HG02588 (cell line): ENCODE data around the gene ZNF580.

Experiments used
- ATAC-seq: cut with Tn5 transposase; IDR thresholded peaks from one replicate; pipeline ENCODE4 v1.9.1; 2021; ENCODE audit warnings: mild to moderate bottlenecking, moderate library complexity; ENCODE audit not compliant: unreplicated experiment

The ZNF580 gene

GRCh38 chr19:55640577-55641425 is at the start of gene ZNF580:
Gene ZNF580 (plus strand): TSS chr19:55641002. CDS start chr19:55642509, 1,507 bp downstream.
- no peak for ATAC-seq

- no peak for ATAC-seq
Observed at GRCh38 chr19:55591555-55591954, 49.2 kb upstream of the ZNF580 start.

DNA sequence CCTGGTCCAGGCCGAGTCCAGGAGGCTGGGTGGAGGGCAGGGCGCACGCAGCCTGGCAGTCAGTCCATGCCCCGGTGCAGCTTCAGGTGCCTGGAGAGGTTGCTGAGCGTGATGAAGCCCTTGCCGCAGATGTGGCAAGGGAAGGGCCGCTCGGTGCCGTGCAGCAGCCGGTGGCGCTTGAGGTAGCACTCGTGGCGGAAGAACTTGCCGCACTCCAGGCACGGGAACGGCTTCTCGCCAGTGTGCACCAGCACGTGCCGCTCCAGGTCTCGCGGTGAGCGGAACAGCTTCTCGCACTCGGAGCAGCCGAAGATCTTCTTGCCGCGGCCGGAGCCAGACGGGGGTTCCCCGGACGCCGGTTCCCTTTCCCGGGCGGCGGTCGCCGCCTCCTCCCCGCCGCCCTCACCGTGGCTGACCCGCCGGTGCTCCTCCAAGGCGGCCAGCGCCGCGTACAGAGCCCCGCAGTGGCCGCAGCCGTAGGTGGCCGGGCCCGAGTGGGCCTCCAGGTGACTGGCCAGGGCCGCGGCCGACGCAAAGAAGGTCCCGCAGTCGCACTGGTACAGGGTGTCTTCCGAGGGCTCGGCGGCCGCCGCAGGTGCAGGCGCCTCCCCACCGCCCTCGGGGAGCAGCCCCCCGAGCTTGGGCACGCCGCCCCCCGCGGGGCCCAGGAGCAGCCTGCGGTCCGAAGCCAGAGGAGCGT is 48.3 kb upstream of the ZNF580 start:
- no peak for ATAC-seq

GRCh38 chr19:55593096-55593772 is 47.6 kb upstream of the ZNF580 start:
- no peak for ATAC-seq

- no peak for ATAC-seq
Observed at GRCh38 chr19:55594996-55595545, 45.7 kb upstream of the ZNF580 start.

DNA sequence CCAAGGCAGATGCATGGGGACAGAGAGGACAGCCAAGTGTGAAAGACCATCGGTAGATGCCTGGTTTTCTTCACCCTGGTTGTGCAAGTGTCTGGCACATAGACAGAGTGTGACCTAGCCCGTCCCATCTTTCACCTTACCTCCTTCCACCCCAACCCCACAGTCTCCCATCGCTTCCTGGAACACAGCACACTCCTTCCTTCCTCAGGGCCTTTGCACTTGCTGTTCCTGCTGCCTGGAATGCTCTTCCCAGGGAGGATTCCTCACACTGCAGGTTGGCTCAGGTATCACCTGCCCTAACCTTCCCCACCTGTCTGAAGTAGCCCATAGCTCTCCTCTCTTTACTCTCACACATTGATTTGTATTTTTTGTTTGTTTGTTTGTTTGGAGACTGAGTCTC is 44.5 kb upstream of the ZNF580 start:
- no peak for ATAC-seq

DNA sequence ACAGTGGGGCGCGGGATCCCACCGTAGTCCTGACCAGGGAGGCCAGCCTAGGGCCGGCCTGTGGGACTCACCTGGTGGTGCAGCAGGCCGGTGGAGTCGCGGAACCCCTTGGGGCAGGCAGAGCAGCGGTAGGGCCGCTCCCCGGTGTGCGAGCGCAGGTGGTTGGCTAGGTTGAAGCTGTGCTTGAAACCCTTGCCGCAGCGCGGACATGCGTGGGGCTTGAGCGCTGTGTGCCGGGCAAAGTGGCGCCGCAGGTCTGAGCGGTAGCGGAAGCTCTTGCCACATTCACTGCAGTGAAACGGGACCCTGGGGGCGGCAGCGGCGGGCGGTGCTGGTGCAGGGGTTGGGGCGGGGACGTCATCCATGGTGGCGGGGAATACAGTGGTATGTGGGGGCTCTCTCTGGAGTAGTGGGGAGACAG is 43.3 kb upstream of the ZNF580 start:
- ATAC-seq = no peak

GRCh38 chr19:55598034-55598433 is 42.8 kb upstream of the ZNF580 start:
- ATAC-seq = no peak

GRCh38 chr19:55598719-55599467 is 41.9 kb upstream of the ZNF580 start:
- peak; percentile 37 for ATAC-seq

- peak; percentile 46 for ATAC-seq
Observed at GRCh38 chr19:55599468-55599841, 41.3 kb upstream of the ZNF580 start, which contains the start of gene FIZ1. Gene FIZ1 (minus strand): TSS chr19:55599517. CDS start chr19:55597865, 1,652 bp downstream.

GRCh38 chr19:55599842-55600661 is 40.8 kb upstream of the ZNF580 start, which contains the start of gene ZNF524:
Gene ZNF524 (plus strand): TSS chr19:55600288. CDS start chr19:55602113, 1,825 bp downstream.
- ATAC-seq = peak; percentile 39

DNA sequence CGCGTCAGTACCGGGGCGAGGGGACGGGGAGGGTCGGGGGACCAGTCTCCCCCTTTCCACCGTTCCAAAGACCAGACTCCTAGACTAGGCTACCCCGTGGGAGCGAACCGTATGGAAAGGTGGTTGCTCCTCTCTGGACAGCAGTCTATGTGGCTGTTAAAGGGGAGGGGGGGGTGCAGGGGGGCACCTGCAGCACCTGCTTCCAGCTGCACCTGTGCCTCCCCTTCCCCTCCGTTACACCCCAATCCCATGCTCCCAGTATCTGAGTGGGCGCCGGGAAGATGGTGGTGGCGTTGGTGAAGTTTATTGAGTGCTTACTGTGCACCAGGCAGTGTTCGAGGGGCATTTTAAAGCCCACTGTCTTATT is 40.2 kb upstream of the ZNF580 start:
- ATAC-seq = no peak

- no peak for ATAC-seq
Observed at GRCh38 chr19:55601084-55601483, 39.7 kb upstream of the ZNF580 start.

DNA sequence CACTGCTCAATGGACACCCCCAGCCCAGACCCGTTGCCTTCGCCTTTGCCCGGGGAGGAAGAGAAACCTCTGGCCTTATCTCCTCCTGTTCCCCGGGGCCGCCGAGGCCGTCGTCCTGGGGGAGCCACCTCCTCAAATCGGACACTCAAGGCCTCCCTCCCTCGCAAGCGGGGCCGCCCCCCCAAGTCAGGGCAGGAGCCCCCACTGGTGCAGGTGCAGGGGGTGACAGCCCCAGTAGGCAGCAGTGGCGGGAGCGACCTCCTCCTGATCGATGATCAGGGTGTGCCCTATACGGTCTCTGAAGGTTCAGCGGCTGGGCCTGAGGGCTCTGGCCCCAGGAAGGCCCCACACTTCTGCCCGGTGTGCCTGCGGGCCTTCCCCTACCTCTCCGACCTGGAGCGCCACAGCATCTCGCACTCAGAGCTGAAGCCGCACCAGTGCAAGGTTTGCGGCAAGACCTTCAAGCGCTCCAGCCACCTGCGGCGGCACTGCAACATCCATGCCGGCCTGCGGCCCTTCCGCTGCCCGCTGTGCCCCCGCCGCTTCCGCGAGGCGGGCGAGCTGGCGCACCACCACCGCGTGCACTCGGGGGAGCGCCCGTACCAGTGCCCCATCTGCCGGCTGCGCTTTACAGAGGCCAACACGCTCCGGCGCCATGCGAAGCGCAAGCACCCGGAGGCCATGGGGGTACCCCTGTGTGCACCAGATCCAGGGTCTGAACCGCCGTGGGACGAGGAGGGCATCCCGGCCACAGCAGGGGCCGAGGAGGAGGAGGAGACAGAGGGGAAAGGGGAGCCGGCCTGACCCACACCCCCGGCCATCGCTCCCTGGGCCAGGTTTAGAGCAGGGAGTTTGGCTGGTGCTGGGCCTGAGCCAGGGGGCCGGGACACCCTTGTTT is 38.4 kb upstream of the ZNF580 start:
- no peak for ATAC-seq

DNA sequence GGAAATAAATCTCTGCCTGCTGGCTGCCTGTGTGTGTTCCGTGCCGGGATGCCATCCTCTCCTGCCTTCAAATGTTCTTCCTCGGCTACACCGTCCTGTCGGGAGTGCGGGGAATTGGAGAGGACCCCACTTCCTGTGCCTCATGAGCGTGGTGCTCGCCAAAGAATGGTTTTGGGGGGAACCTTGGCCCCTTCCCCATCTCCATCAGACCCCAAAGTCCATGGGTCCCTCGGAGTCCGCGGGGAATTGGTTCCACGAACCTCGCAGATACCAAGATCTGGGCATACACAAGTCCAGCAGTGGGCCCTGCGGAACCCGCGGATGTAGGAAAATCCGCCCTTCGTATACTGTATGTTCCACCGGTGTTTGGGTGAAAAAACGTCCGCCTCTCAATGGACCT is 37.7 kb upstream of the ZNF580 start:
- ATAC-seq = no peak

DNA sequence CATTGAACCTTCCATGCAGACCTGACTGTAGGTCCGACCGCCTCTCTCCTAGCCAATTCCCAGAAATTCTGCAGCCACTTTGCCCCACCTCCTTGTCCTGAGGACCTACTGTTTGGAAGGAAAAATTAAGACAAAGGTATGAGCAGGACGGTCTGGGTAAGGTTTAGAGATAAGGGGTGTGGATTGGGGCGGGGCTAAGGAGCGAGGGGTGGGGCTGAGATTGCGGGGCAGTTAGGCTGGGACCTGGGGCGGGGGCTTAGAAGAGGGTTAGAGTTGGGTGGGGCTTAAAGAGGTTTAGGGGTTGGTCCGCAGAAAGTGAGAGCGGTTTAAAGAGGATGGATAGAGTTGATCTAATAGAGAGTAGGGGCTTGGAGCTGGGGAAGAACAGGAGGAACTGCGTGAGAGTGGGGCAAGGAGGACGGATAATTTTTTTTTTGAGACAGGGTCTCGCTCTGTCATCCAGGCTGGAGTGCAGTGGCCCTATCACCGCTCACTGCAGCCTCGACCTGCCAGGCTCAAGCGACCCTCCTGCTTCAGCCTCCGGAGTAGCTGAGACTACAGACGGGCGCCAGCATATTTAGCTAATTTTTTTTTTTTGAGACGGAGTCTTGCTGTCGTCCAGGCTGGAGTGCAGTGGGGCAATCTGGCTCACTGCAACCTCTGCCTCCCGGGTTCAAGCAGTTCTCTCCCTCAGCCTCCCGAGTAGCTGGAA is 37.1 kb upstream of the ZNF580 start:
- ATAC-seq = no peak

- peak; percentile 65 for ATAC-seq
Observed at GRCh38 chr19:55605207-55605636, 35.6 kb upstream of the ZNF580 start.
